Body of pancreas (tissue), 4 donors: ENCODE measurements around the gene UBE2M. TPM values are rescaled to one million over a fixed set of nuclear protein-coding genes. Genes with fewer than 3 reads are reported as not detected.

Experiments used
- ATAC-seq: fragments of 150-250 bp; one replicate; pipeline ENCODE4 v1.9.1; 2016
- DNase-seq, 4 donors: peaks; one replicate each; pipeline ENCODE4 v3.0.0-alpha.2; 2019
- H3K27ac ChIP-seq, 4 donors: fragments of 200-600 bp; sonication (generic); 1 replicate in 3 of 4; 2 replicates in 1 of 4; pipeline versions ENCODE4 v1.5.1 to v1.6.1; 2016 to 2019; ENCODE audit warnings: mild to moderate bottlenecking in 1 of 4, mixed read lengths in 1 of 4, moderate library complexity in 1 of 4
- H3K27me3 ChIP-seq, 2 donors: fragments of 200-600 bp; sonication (generic); one replicate each; pipeline ENCODE4 v1.6.0; 2016; ENCODE audit warnings: mild to moderate bottlenecking in 1 of 2
- H3K36me3 ChIP-seq, 2 donors: fragments of 200-600 bp; sonication (generic); replicated peaks in 1 of 2; 2 replicates each; pipeline ENCODE4 v1.5.1; 2016; ENCODE audit warnings: low read depth in 2 of 2; ENCODE audit not compliant: insufficient read depth in 1 of 2
- H3K4me1 ChIP-seq: fragments of 200-600 bp; sonication (generic); one replicate; pipeline ENCODE4 v1.6.0; 2016
- H3K4me3 ChIP-seq, 2 donors: fragments of 200-600 bp; sonication (generic); 1 replicate in 1 of 2; 2 replicates in 1 of 2; pipeline ENCODE4 v1.5.1; 2016 to 2019
- H3K9me3 ChIP-seq, 3 donors: fragments of 200-600 bp; sonication (generic); 1 replicate in 2 of 3; 2 replicates in 1 of 3; pipeline ENCODE4 v1.5.1; 2016
- POLR2A ChIP-seq, 3 donors: fragments of 450-650 bp; IDR thresholded peaks; one replicate each; pipeline ENCODE4 v1.6.1; 2016; ENCODE audit warnings: antibody characterized with exemption in 3 of 3, mild to moderate bottlenecking in 2 of 3
- WGBS, 2 donors: methylation state at CpG; one replicate each; pipeline ENCODE4 v1.1.5; 2017; 5-methylcytosine and 5-hydroxymethylcytosine counted together
- intact Hi-C: fragments of 100-400 bp; cut with DNase I; formaldehyde crosslinking; loops from one replicate; pipeline ENCODE4 v1.15.1; 2023
- total RNA-seq, 2 donors: library from RNA; depleted of rRNA; stranded (reverse); fragments of >200 nt; gene quantifications; one replicate each; pipeline ENCODE4 v1.1.0, GENCODE V29; 2016
- TF ChIP-seq, protein P1 (sequence below), 7 experiments: fragments of 450-650 bp in 4 of 7; fragments of 200-600 bp in 3 of 7; sonication (generic) in 3 of 7; IDR thresholded peaks; one replicate each; pipeline ENCODE4 v1.5.1; 2016 to 2019; ENCODE audit warnings: antibody characterized with exemption in 7 of 7

UBE2M gene
- total RNA-seq, 2 donors from 2014 or later, result 10.5 to 11.7 TPM

DNA sequence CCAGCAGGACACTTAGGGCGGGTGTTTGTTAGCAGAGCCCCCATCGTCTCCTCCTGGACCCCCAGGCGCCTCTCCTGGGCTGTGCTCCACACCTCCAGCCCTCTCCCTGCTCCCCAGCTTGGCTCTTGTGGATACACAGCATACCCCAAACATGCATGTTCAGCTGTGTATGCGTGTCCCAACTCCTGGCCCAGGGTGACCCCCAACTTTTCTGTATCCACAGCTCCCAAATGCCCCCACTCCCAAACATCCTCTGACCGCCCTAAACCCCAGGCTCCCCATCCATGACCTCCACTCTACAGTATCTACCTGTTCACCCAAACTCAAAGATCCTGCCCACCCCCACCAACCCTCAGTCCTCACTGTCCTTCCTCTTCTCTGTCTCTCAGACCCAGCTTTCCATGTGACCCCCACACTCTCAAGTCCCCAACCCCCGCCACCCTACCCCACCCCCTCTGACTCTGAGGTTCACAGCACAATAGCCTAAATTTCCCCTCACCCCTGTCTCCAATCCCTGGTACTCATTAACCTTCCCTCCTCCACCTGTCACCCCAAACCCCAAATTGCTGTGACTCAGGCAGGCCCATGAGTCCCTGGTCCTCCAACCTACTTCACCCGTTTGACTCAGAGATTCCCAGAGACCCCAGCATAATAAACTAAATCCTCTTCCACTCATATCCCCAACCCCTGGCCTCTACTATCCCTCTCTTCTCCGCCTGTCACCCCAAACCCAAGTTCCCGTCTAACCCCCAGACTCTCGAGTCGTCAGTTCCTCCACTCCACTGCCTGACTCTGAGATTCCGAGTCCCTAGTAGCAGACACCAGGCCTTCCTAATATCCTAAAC lies 968 bp downstream of the UBE2M start:
- intact Hi-C loops, result no loop called here
- ATAC-seq (no peak), DNase-seq (peak in 1 of 4 donors; percentile 13)
- no peaks in the 10 kb centered on the region for H3K9me3 ChIP-seq
- H3K4me1 ChIP-seq, result peaks cover 63% of the 10 kb centered on the region
- WGBS, 2 donors, result 20 to 26% methylated on average over 12 of the region's 12 CpGs
- no peaks in the 10 kb centered on the region for H3K27me3 ChIP-seq
- H3K27ac ChIP-seq, result peak overlapping the region; percentile 98 to 100 (median 100)
- peak overlapping the region; percentile 48 to 79 for H3K4me3 ChIP-seq
- no peak for TF ChIP-seq POLR2A (IDR thresholded peaks at IDR 0.05)
- TF ChIP-seq, protein P1, sequence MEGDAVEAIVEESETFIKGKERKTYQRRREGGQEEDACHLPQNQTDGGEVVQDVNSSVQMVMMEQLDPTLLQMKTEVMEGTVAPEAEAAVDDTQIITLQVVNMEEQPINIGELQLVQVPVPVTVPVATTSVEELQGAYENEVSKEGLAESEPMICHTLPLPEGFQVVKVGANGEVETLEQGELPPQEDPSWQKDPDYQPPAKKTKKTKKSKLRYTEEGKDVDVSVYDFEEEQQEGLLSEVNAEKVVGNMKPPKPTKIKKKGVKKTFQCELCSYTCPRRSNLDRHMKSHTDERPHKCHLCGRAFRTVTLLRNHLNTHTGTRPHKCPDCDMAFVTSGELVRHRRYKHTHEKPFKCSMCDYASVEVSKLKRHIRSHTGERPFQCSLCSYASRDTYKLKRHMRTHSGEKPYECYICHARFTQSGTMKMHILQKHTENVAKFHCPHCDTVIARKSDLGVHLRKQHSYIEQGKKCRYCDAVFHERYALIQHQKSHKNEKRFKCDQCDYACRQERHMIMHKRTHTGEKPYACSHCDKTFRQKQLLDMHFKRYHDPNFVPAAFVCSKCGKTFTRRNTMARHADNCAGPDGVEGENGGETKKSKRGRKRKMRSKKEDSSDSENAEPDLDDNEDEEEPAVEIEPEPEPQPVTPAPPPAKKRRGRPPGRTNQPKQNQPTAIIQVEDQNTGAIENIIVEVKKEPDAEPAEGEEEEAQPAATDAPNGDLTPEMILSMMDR (IDR thresholded peaks at IDR 0.05), result no peak
- H3K36me3 ChIP-seq, result peaks cover 0 to 4% of the 10 kb centered on the region in 2 donors

DNA sequence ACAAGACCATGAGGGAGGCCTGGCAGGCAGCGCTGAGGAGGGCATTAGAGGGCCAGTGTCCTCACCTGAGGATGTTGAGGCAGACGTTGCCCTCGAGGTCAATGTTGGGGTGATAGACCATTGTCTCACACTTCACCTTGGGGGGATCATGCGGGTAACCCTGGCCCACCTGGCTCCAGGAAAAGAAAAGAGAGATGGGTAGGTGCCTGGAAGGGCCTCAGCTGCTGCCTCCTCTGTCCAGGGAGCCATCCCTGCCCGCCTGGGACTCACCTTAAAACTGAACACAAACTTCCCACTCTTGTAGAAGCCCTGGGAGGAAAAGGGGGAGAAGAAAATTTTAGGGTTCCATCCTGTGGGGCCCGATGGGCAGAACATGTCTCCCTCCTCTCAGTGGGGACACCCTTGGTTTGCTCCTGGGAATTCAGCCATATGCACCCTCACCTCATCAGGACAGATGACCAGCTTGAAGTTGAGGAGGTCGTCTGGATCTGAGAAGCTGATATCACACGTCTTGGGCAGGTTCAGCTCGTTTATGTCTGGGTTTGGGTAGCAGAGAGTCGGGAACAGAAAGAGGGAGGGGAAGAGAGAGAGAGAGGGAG lies 1.7 kb downstream of the UBE2M start:
- TF ChIP-seq POLR2A (IDR thresholded peaks at IDR 0.05), result no peak
- TF ChIP-seq, protein P1 (IDR thresholded peaks at IDR 0.05), result no peak
- no peaks in the 10 kb centered on the region for H3K27me3 ChIP-seq
- WGBS, 2 donors, result 44 to 49% methylated on average over 10 of the region's 10 CpGs
- no peaks in the 10 kb centered on the region for H3K9me3 ChIP-seq
- H3K4me1 ChIP-seq, result peaks cover 56% of the 10 kb centered on the region
- H3K36me3 ChIP-seq, result peaks cover 0 to 4% of the 10 kb centered on the region in 2 donors
- no peak overlapping the region for H3K4me3 ChIP-seq
- ATAC-seq (no peak), DNase-seq (no peak)
- peak overlapping the region in 2 of 4 donors; percentile 29 to 100 for H3K27ac ChIP-seq
- intact Hi-C loops, result no loop called here

DNA sequence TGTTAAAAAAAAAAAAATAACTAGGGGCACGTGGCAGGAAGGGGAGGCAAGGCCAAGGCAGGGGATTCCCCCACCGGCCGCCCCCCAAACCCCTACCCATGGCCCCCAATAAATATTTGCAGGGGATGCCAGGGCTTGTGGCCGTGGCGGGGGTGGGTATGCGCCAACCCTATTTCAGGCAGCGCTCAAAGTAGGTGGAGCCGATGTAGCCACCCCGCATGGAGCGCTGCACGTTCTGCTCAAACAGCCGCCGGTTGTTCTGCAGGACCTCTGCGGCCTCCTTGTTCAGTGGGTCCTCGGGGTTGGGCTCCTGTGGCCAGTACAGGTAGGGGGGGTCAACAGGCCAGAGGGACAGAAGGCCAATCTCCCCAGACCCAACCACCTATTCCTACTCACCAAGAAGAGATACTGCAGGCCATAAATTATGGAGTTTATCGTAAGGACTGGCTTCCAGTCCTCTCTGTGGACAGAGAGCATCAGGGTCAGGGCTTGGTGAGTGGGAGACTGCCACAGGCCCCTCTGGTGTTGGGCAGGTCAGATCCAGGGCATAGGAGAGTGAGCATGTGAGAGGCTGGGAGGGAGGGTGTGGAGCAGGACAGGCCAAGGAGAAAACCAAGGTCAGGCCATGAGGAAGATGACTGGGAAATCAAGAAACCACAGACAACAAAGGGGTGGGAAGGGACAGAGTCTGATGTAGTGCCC lies 2.3 kb downstream of the UBE2M start:
- H3K36me3 ChIP-seq, result peaks cover 4 to 6% of the 10 kb centered on the region in 2 donors
- H3K9me3 ChIP-seq, result no peaks in the 10 kb centered on the region
- H3K4me1 ChIP-seq, result peaks cover 50% of the 10 kb centered on the region
- intact Hi-C loops, result no loop called here
- 76 to 91% methylated on average over 11 to 16 of the region's 16 CpGs for WGBS, 2 donors
- H3K27ac ChIP-seq, result peak overlapping the region in 3 of 4 donors; percentile 72 to 95 (median 95)
- no peak overlapping the region for H3K4me3 ChIP-seq
- TF ChIP-seq, protein P1 (IDR thresholded peaks at IDR 0.05), result no peak
- no peak for TF ChIP-seq POLR2A (IDR thresholded peaks at IDR 0.05)
- H3K27me3 ChIP-seq, result no peaks in the 10 kb centered on the region
- ATAC-seq, result no peak
- DNase-seq, result peak in 1 of 4 donors; percentile 18

DNA sequence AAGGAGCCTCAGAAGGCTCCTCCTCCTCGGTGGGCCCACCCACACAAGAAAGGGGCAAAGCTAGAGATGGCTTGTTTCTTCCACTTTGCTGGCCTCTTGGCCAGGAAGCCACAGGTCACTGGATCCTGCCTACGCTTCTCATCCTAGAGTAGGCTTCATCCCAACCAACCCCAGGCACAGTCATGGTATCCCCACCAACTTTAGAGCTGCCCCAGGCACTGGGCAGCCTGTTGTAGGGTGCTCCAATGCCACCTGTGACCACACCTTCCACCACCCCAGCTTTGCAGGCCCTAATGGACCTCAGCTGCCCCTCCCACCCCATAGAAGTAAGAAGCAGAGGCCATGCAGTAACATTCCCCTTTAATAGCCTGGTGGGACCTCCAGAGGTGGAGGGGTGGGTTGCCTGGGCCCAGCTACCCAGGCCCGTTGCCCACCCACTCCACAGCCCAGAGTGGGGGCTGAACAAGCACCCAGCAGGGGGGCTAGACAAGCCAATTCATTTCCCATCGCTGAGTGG lies 3.0 kb downstream of the UBE2M start:
- H3K36me3 ChIP-seq, result peaks cover 4 to 12% of the 10 kb centered on the region in 2 donors
- no peaks in the 10 kb centered on the region for H3K27me3 ChIP-seq
- no peaks in the 10 kb centered on the region for H3K9me3 ChIP-seq
- no peak overlapping the region for H3K4me3 ChIP-seq
- ATAC-seq (no peak), DNase-seq (no peak)
- intact Hi-C loops, result no loop called here
- 34 to 70% methylated on average over 2 to 3 of the region's 4 CpGs for WGBS, 2 donors
- TF ChIP-seq, protein P1 (IDR thresholded peaks at IDR 0.05), result no peak
- TF ChIP-seq POLR2A (IDR thresholded peaks at IDR 0.05), result no peak
- peak overlapping the region; percentile 72 to 97 (median 95) for H3K27ac ChIP-seq
- H3K4me1 ChIP-seq, result peaks cover 50% of the 10 kb centered on the region
